ENCODE data around the gene ZNF775. TPM values are rescaled to one million over a fixed set of nuclear protein-coding genes. Genes with fewer than 3 reads are reported as not detected.
A peak's percentile ranks its signal among the peaks of the same experiment; 100 is the strongest.

ZNF775 gene
- total and polyA plus RNA-seq, 2 of the 13 experiments (the other 11 are each of a cell fraction or from before 2014, with no cell fraction given): 3.1 to 3.2 TPM

GRCh38 chr7:150368096-150368883 lies 10.8 kb upstream of the ZNF775 start, which contains the start of gene REPIN1 (continued):
- TF ChIP-seq PBX3 (CRISPR knock-in tag; IDR thresholded peaks at IDR 0.05; ENCODE audit: borderline replicate concordance) (no peak), HNRNPUL1 (IDR thresholded peaks at IDR 0.05; ENCODE audit: low read depth, low read length) (no peak), BCL6 (CRISPR knock-in tag; IDR thresholded peaks at IDR 0.05) (peak; percentile 25; the same call in 1 of the 2 replicates), ZBTB42 (CRISPR knock-in tag; IDR thresholded peaks at IDR 0.05) (no peak), USF2 (IDR thresholded peaks at IDR 0.05; ENCODE audit: low read depth, low read length) (peak; percentile 70), USF2 (CRISPR knock-in tag; IDR thresholded peaks at IDR 0.05; ENCODE audit: borderline replicate concordance) (peak; percentile 73), FOXC1 (CRISPR knock-in tag; IDR thresholded peaks at IDR 0.05; ENCODE audit: borderline replicate concordance) (peak; percentile 62; the same call in 1 of the 2 replicates), KAT7 (CRISPR knock-in tag; IDR thresholded peaks at IDR 0.05; ENCODE audit: borderline replicate concordance) (no peak; the same call in 1 of the 2 replicates), ZSCAN9 (CRISPR knock-in tag; IDR thresholded peaks at IDR 0.05; ENCODE audit: borderline replicate concordance) (peak; percentile 29; the same call in 1 of the 2 replicates), ZNF501 (CRISPR knock-in tag; IDR thresholded peaks at IDR 0.05) (peak; percentile 74), MXI1 (IDR thresholded peaks at IDR 0.05; ENCODE audit: borderline replicate concordance, low read depth, low read length) (peak; percentile 48; the same call in 2 of the 3 replicates), MLXIP (CRISPR knock-in tag; IDR thresholded peaks at IDR 0.05; ENCODE audit: borderline replicate concordance) (no peak), KDM5B (CRISPR knock-in tag; IDR thresholded peaks at IDR 0.05; ENCODE audit: borderline replicate concordance) (peak; percentile 72; the same call in 1 of the 2 replicates), ZNF431 (CRISPR knock-in tag; IDR thresholded peaks at IDR 0.05; ENCODE audit: borderline replicate concordance, low read depth) (no peak; the same call in 1 of the 2 replicates), ZNF605 (CRISPR knock-in tag; IDR thresholded peaks at IDR 0.05) (peak; percentile 92)
